Ascending aorta (tissue), 2 donors: Measurements from ENCODE around the gene ABHD5. TPM values are rescaled to one million over a fixed set of nuclear protein-coding genes. Genes with fewer than 3 reads are reported as not detected.
A peak's percentile ranks its signal among the peaks of the same experiment; 100 is the strongest.

Experiments
- DNase-seq, 2 donors: peaks; one replicate each; pipeline ENCODE4 v3.0.0-alpha.2; 2019; ENCODE audit warnings: low spot score in 2 of 2
- H3K27ac ChIP-seq, 2 donors: fragments of 200-600 bp; sonication (generic); one replicate each; pipeline ENCODE4 v1.5.1; 2016 to 2017; ENCODE audit warnings: mild to moderate bottlenecking in 1 of 2
- H3K27me3 ChIP-seq: fragments of 200-600 bp; sonication (generic); one replicate; pipeline ENCODE4 v1.5.1; 2017
- H3K36me3 ChIP-seq, 2 donors: fragments of 200-600 bp; sonication (generic); one replicate each; pipeline ENCODE4 v1.5.1; 2016
- H3K4me1 ChIP-seq, 2 donors: fragments of 200-600 bp; sonication (generic); one replicate each; pipeline ENCODE4 v1.5.1; 2016 to 2017; ENCODE audit warnings: mild to moderate bottlenecking in 1 of 2
- H3K4me3 ChIP-seq, 2 donors: fragments of 200-600 bp; sonication (generic); one replicate each; pipeline ENCODE4 v1.5.1; 2016 to 2017; ENCODE audit warnings: mild to moderate bottlenecking in 1 of 2
- H3K9me3 ChIP-seq, 2 donors: fragments of 200-600 bp; sonication (generic); one replicate each; pipeline ENCODE4 v1.5.1; 2016
- intact Hi-C: fragments of 100-400 bp; cut with DNase I; formaldehyde crosslinking; loops from one replicate; pipeline ENCODE4 v1.15.1; 2023
- total RNA-seq: library from RNA; depleted of rRNA; stranded (reverse); fragments of >200 nt; gene quantifications from one replicate; pipeline ENCODE4 v1.1.0, GENCODE V29; 2016
- TF ChIP-seq, protein P1 (sequence below), 3 experiments: fragments of 200-600 bp in 2 of 3; fragments of 450-650 bp in 1 of 3; sonication (generic) in 2 of 3; IDR thresholded peaks; one replicate each; pipeline ENCODE4 v1.5.1; 2016 to 2019; ENCODE audit warnings: antibody characterized with exemption in 3 of 3, mild to moderate bottlenecking in 1 of 3, moderate library complexity in 1 of 3

The ABHD5 gene
- total RNA-seq, 1 donor from 2014 or later = 5.3 TPM

- no peak for DNase-seq
- TF ChIP-seq, protein P1, sequence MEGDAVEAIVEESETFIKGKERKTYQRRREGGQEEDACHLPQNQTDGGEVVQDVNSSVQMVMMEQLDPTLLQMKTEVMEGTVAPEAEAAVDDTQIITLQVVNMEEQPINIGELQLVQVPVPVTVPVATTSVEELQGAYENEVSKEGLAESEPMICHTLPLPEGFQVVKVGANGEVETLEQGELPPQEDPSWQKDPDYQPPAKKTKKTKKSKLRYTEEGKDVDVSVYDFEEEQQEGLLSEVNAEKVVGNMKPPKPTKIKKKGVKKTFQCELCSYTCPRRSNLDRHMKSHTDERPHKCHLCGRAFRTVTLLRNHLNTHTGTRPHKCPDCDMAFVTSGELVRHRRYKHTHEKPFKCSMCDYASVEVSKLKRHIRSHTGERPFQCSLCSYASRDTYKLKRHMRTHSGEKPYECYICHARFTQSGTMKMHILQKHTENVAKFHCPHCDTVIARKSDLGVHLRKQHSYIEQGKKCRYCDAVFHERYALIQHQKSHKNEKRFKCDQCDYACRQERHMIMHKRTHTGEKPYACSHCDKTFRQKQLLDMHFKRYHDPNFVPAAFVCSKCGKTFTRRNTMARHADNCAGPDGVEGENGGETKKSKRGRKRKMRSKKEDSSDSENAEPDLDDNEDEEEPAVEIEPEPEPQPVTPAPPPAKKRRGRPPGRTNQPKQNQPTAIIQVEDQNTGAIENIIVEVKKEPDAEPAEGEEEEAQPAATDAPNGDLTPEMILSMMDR (IDR thresholded peaks at IDR 0.05) = no peak
- Histone ChIP-seq H3K27ac (no peak overlapping the region), H3K27me3 (no peaks in the 10 kb centered on the region), H3K4me1 (peaks cover 2 to 7% of the 10 kb centered on the region in 2 donors), H3K4me3 (no peak overlapping the region), H3K9me3 (no peaks in the 10 kb centered on the region), H3K36me3 (no peaks in the 10 kb centered on the region)
- intact Hi-C loops = no loop called here
These were observed 64.9 kb downstream of the ABHD5 start for GRCh38 chr3:43755516-43756200.

GRCh38 chr3:43757666-43758321 lies 67.1 kb downstream of the ABHD5 start:
- TF ChIP-seq, protein P1 (IDR thresholded peaks at IDR 0.05) = no peak
- no peak overlapping the region for H3K4me3 ChIP-seq
- H3K4me1 ChIP-seq = peaks cover 2 to 7% of the 10 kb centered on the region in 2 donors
- intact Hi-C loops = loop anchor here (2.0 kb wide), 1 partner anchor 21 kb away; no protein-coding TSS in a partner anchor
- no peaks in the 10 kb centered on the region for H3K36me3 ChIP-seq
- no peak overlapping the region for H3K27ac ChIP-seq
- H3K27me3 ChIP-seq = no peaks in the 10 kb centered on the region
- H3K9me3 ChIP-seq = no peaks in the 10 kb centered on the region
- DNase-seq = no peak

GRCh38 chr3:43758592-43759225 lies 68.0 kb downstream of the ABHD5 start:
- H3K27me3 ChIP-seq = no peaks in the 10 kb centered on the region
- H3K4me3 ChIP-seq = no peak overlapping the region
- intact Hi-C loops = loop anchor here (2.0 kb wide), 1 partner anchor 22 kb away; no protein-coding TSS in a partner anchor
- H3K36me3 ChIP-seq = no peaks in the 10 kb centered on the region
- no peaks in the 10 kb centered on the region for H3K9me3 ChIP-seq
- peaks cover 2 to 7% of the 10 kb centered on the region in 2 donors for H3K4me1 ChIP-seq
- TF ChIP-seq, protein P1 (IDR thresholded peaks at IDR 0.05) = no peak
- H3K27ac ChIP-seq = peak overlapping the region; percentile 43 to 55
- no peak for DNase-seq

- Histone ChIP-seq H3K4me1 (peaks cover 0 to 7% of the 10 kb centered on the region in 2 donors), H3K36me3 (no peaks in the 10 kb centered on the region), H3K27me3 (no peaks in the 10 kb centered on the region), H3K4me3 (no peak overlapping the region), H3K27ac (peak overlapping the region; percentile 43 to 55), H3K9me3 (no peaks in the 10 kb centered on the region)
- intact Hi-C loops = loop anchor here (2.0 kb wide), 1 partner anchor 23 kb away; no protein-coding TSS in a partner anchor
- TF ChIP-seq, protein P1 (IDR thresholded peaks at IDR 0.05) = peak in 1 of 3 experiments; percentile 40
- peak in 1 of 2 donors; percentile 40 for DNase-seq
These were observed 68.6 kb downstream of the ABHD5 start for GRCh38 chr3:43759297-43759782.

- peaks cover 0 to 7% of the 10 kb centered on the region in 2 donors for H3K4me1 ChIP-seq
- TF ChIP-seq, protein P1 (IDR thresholded peaks at IDR 0.05) = no peak
- no peaks in the 10 kb centered on the region for H3K27me3 ChIP-seq
- no peak overlapping the region for H3K4me3 ChIP-seq
- intact Hi-C loops = loop anchor here (2.0 to 10.0 kb wide), 2 partner anchors 23 to 235 kb away; no protein-coding TSS in a partner anchor
- no peaks in the 10 kb centered on the region for H3K9me3 ChIP-seq
- no peaks in the 10 kb centered on the region for H3K36me3 ChIP-seq
- no peak for DNase-seq
- no peak overlapping the region for H3K27ac ChIP-seq
These were observed 69.2 kb downstream of the ABHD5 start for GRCh38 chr3:43759938-43760337.
